DOHH2 (cell line): ENCODE data around the gene HTR1D.

Source experiments
- H3F3A ChIP-seq: fragments of 200-600 bp; sonication (generic), shearing (Covaris generic); 2 replicates; pipeline ENCODE4 v1.6.0; 2016; ENCODE audit warnings: antibody characterized with exemption, mild to moderate bottlenecking; ENCODE audit not compliant: control insufficient read depth, insufficient read depth
- H3K27ac ChIP-seq: fragments of 200-600 bp; sonication (generic); 2 replicates; pipeline ENCODE4 v1.5.1; 2014; ENCODE audit warnings: low read depth, mild to moderate bottlenecking, low read length, moderate library complexity
- H3K27me3 ChIP-seq: fragments of 200-600 bp; sonication (generic); 2 replicates; pipeline ENCODE4 v1.6.1; 2014; ENCODE audit warnings: mild to moderate bottlenecking, low read length, mixed read lengths; ENCODE audit not compliant: control insufficient read depth
- H3K36me3 ChIP-seq: fragments of 200-600 bp; sonication (generic); 2 replicates; pipeline ENCODE4 v1.6.1; 2014; ENCODE audit warnings: mild to moderate bottlenecking, low read length, moderate library complexity, mixed read lengths; ENCODE audit not compliant: control insufficient read depth
- H3K4me1 ChIP-seq: fragments of 200-600 bp; sonication (generic); 2 replicates; pipeline ENCODE4 v1.6.1; 2014; ENCODE audit warnings: mild to moderate bottlenecking, low read length, mixed read lengths; ENCODE audit not compliant: control insufficient read depth
- H3K4me2 ChIP-seq: fragments of 200-600 bp; sonication (generic); 2 replicates; pipeline ENCODE4 v1.6.0; 2014; ENCODE audit warnings: mild to moderate bottlenecking, low read length, moderate library complexity
- H3K4me3 ChIP-seq: fragments of 200-600 bp; sonication (generic); 2 replicates; pipeline ENCODE4 v1.5.1; 2014; ENCODE audit warnings: mild to moderate bottlenecking, low read length, mixed read lengths
- H3K79me2 ChIP-seq: fragments of 200-600 bp; sonication (generic); 2 replicates; pipeline ENCODE4 v1.6.1; 2014; ENCODE audit warnings: mild to moderate bottlenecking, low read length, mixed read lengths; ENCODE audit not compliant: control insufficient read depth
- H3K9me2 ChIP-seq: fragments of 200-600 bp; sonication (generic); replicated peaks from 2 replicates; pipeline ENCODE4 v1.6.1; 2014; ENCODE audit warnings: mild to moderate bottlenecking, low read length, mixed read lengths; ENCODE audit not compliant: control insufficient read depth
- H3K9me3 ChIP-seq: fragments of 200-600 bp; sonication (generic); 2 replicates; pipeline ENCODE4 v1.6.1; 2014; ENCODE audit warnings: antibody characterized with exemption, low read length, mixed read lengths; ENCODE audit not compliant: control insufficient read depth, insufficient read depth
- H4K20me1 ChIP-seq: fragments of 200-600 bp; sonication (generic); 2 replicates; pipeline ENCODE4 v1.6.0; 2014; ENCODE audit warnings: low read depth, mild to moderate bottlenecking, antibody characterized with exemption, low read length, moderate library complexity; ENCODE audit not compliant: control insufficient read depth, insufficient read depth
- CTCF ChIP-seq: fragments of 200-600 bp; sonication (generic); IDR thresholded peaks from one replicate; pipeline ENCODE4 v1.5.1; 2014; ENCODE audit warnings: antibody characterized with exemption, mild to moderate bottlenecking, low read depth, low read length; ENCODE audit not compliant: poor library complexity, severe bottlenecking
- EZH2phosphoT487 ChIP-seq: fragments of 200-600 bp; sonication (generic); IDR thresholded peaks from 2 replicates; pipeline ENCODE4 v1.6.1; 2017; ENCODE audit warnings: borderline replicate concordance, mild to moderate bottlenecking, antibody characterized with exemption, low read length, moderate library complexity, mixed read lengths

Gene HTR1D

GRCh38 chr1:23222742-23223141 is 5.4 kb upstream of the HTR1D start:
- Histone ChIP-seq H3K79me2 (no peaks in the 10 kb centered on the region), H4K20me1 (no peaks in the 10 kb centered on the region), H3K36me3 (no peaks in the 10 kb centered on the region), H3K4me2 (no peak overlapping the region), H3K4me3 (no peak overlapping the region), H3F3A (no peaks in the 10 kb centered on the region), H3K27me3 (peaks cover 40% of the 10 kb centered on the region), H3K9me3 (no peaks in the 10 kb centered on the region), H3K9me2 (no peaks in the 10 kb centered on the region), H3K27ac (no peak overlapping the region), H3K4me1 (no peaks in the 10 kb centered on the region)
- no peak for TF ChIP-seq CTCF

GRCh38 chr1:23222331-23222730 is 5.0 kb upstream of the HTR1D start:
- Histone ChIP-seq H3K79me2 (no peaks in the 10 kb centered on the region), H3K36me3 (no peaks in the 10 kb centered on the region), H4K20me1 (no peaks in the 10 kb centered on the region), H3K4me1 (no peaks in the 10 kb centered on the region), H3K9me3 (no peaks in the 10 kb centered on the region), H3K4me3 (no peak overlapping the region), H3K4me2 (no peak overlapping the region), H3F3A (no peaks in the 10 kb centered on the region), H3K27me3 (peaks cover 44% of the 10 kb centered on the region), H3K27ac (no peak overlapping the region), H3K9me2 (no peaks in the 10 kb centered on the region)
- TF ChIP-seq EZH2phosphoT487 (no peak), CTCF (no peak)

- Histone ChIP-seq H3K9me2 (no peaks in the 10 kb centered on the region), H3K4me2 (no peak overlapping the region), H3K27ac (no peak overlapping the region), H3K9me3 (no peaks in the 10 kb centered on the region), H3K79me2 (no peaks in the 10 kb centered on the region), H3K4me1 (no peaks in the 10 kb centered on the region), H3K36me3 (no peaks in the 10 kb centered on the region), H3K27me3 (peaks cover 56% of the 10 kb centered on the region), H3F3A (no peaks in the 10 kb centered on the region), H3K4me3 (no peak overlapping the region), H4K20me1 (no peaks in the 10 kb centered on the region)
- TF ChIP-seq EZH2phosphoT487, result no peak
- TF ChIP-seq CTCF, result no peak
Measured at GRCh38 chr1:23221107-23221506, 3.8 kb upstream of the HTR1D start.
